NK-92 (cell line): ENCODE measurements around the gene CDH5.

Experiments
- DNase-seq: peaks from one replicate; lab custom pipeline; 2025; ENCODE audit not compliant: unreplicated experiment; lab: John Stamatoyannopoulos, UW

Gene CDH5

GRCh38 chr16:66352304-66352703, 14.2 kb upstream of the CDH5 start:
- no peak for DNase-seq

GRCh38 chr16:66353055-66353454, 13.4 kb upstream of the CDH5 start:
- DNase-seq, result no peak

GRCh38 chr16:66354034-66354909, 12.2 kb upstream of the CDH5 start:
- no peak for DNase-seq

GRCh38 chr16:66355526-66355925, 11.0 kb upstream of the CDH5 start:
- no peak for DNase-seq

GRCh38 chr16:66357523-66357928, 9.0 kb upstream of the CDH5 start:
- no peak for DNase-seq

GRCh38 chr16:66358231-66358630, 8.3 kb upstream of the CDH5 start:
- no peak for DNase-seq

GRCh38 chr16:66359012-66359411, 7.5 kb upstream of the CDH5 start:
- DNase-seq, result no peak

GRCh38 chr16:66359811-66360608, 6.5 kb upstream of the CDH5 start:
- no peak for DNase-seq

GRCh38 chr16:66360624-66361324, 5.7 kb upstream of the CDH5 start:
- no peak for DNase-seq

GRCh38 chr16:66361604-66362135, 4.8 kb upstream of the CDH5 start:
- no peak for DNase-seq

GRCh38 chr16:66363211-66363777, 3.2 kb upstream of the CDH5 start:
- DNase-seq, result no peak

GRCh38 chr16:66364117-66364958, 2.2 kb upstream of the CDH5 start:
- no peak for DNase-seq

GRCh38 chr16:66364959-66365306, 1.6 kb upstream of the CDH5 start:
- no peak for DNase-seq

GRCh38 chr16:66365651-66366050, 840 bp upstream of the CDH5 start:
- no peak for DNase-seq

GRCh38 chr16:66367968-66368891, 1.7 kb downstream of the CDH5 start:
- no peak for DNase-seq

GRCh38 chr16:66369055-66369592, 2.6 kb downstream of the CDH5 start:
- no peak for DNase-seq

- no peak for DNase-seq
These were observed 4.5 kb downstream of the CDH5 start for GRCh38 chr16:66370786-66371684.
